Measurements from ENCODE around the gene FCHSD1. TPM values are rescaled to one million over a fixed set of nuclear protein-coding genes. Genes with fewer than 3 reads are reported as not detected.
A peak's percentile ranks its signal among the peaks of the same experiment; 100 is the strongest.

Gene FCHSD1
- total RNA-seq, result 100 to 1,000 TPM in 1 of 4 donors, 10 to 100 TPM in 3; 19.8 to 116 (median 45.7) TPM

DNA sequence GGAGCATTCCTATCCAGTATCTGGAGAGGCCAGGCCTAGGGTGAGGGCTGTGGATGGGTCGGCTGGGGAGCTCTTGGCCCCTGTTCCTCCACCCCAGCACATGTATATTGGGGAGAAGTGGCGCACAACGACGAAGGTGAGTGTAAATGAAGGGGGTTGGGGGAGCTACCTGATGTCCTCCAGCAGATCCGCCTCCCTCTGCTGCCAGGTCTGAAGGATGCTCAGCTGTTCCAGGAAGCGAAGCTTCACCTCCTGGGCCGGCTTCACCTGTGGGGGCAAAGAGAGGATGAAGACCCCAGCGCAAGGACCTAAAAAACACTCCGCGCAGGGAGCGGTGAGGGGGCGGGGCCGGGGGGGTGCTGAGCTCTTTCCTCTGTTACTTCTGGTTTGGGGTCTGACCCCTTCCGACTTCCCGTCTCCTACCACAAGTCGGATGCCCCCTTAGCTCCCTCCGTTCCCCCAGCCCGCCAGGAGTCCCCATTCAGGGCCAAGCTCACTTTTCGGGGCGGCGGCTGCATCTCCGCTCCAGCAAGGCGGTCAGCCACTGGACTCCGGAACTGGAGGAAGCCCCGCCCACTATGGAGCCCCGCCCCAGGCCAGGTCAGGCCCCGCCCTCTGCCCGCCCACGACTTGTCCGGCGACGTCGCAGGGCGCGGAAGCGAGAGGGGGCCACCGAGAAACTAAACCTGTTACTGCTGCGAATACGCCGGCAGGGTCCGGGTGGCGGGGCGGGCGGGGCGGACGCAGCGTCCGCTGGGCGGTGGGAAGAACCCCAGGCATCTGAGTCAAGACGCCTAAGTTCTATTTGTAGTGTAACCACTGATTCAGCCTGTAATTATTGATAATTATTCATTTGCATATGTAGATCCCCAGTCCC is at the start of gene FCHSD1:
FCHSD1 (minus strand) TSS at position 568 of the 877 bp plus-strand sequence; CDS start at position 518, 50 bp downstream.
- Histone ChIP-seq H3K4me1 (peaks cover 0 to 14% (median 3%) of the 10 kb centered on the region in 4 donors), H3K4me3 (peak within 1 kb of the TSS; percentile 46 to 72 (median 65)), H3K36me3 (peaks cover 0 to 10% (median 0%) of the 10 kb centered on the region in 3 donors), H3K9me3 (no peaks in the 10 kb centered on the region), H3K27me3 (no peaks in the 10 kb centered on the region), H3K27ac (peak within 1 kb of the TSS; percentile 40 to 80 (median 70))
- peak; percentile 94 to 96 (median 96) for DNase-seq
- TF ChIP-seq POLR2A (IDR thresholded peaks at IDR 0.05), result peak; percentile 35 to 51
- TF ChIP-seq, protein P1, sequence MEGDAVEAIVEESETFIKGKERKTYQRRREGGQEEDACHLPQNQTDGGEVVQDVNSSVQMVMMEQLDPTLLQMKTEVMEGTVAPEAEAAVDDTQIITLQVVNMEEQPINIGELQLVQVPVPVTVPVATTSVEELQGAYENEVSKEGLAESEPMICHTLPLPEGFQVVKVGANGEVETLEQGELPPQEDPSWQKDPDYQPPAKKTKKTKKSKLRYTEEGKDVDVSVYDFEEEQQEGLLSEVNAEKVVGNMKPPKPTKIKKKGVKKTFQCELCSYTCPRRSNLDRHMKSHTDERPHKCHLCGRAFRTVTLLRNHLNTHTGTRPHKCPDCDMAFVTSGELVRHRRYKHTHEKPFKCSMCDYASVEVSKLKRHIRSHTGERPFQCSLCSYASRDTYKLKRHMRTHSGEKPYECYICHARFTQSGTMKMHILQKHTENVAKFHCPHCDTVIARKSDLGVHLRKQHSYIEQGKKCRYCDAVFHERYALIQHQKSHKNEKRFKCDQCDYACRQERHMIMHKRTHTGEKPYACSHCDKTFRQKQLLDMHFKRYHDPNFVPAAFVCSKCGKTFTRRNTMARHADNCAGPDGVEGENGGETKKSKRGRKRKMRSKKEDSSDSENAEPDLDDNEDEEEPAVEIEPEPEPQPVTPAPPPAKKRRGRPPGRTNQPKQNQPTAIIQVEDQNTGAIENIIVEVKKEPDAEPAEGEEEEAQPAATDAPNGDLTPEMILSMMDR (IDR thresholded peaks at IDR 0.05), result peak in 2 of 6 experiments; percentile 14 to 22

DNA sequence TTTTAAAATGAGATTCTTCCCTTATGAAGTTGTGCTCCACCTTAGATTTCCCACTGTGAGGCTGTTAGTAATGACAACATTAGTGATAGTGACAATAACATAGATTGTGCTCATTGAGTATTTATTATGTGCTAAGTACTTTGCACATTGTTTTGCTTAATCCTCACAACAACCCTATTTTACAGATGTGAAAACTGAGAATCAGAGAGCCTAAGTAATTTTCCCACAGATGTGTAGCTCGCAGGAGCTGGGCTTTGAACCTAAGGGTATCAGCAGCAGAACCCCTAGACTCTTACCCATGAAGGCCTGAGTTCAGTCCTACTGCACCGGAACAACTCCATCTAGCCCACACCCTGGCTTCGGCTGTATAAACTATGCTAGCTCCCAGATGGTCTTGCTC is 46.4 kb upstream of the FCHSD1 start:
- H3K27ac ChIP-seq, result no peak overlapping the region
- H3K4me1 ChIP-seq, result peaks cover 0 to 12% (median 7%) of the 10 kb centered on the region in 4 donors
- no peak overlapping the region for H3K4me3 ChIP-seq
- H3K36me3 ChIP-seq, result no peaks in the 10 kb centered on the region
- H3K27me3 ChIP-seq, result no peaks in the 10 kb centered on the region
- no peak for TF ChIP-seq POLR2A (IDR thresholded peaks at IDR 0.05)
- TF ChIP-seq, protein P1 (IDR thresholded peaks at IDR 0.05), result no peak
- no peaks in the 10 kb centered on the region for H3K9me3 ChIP-seq
- DNase-seq, result no peak

DNA sequence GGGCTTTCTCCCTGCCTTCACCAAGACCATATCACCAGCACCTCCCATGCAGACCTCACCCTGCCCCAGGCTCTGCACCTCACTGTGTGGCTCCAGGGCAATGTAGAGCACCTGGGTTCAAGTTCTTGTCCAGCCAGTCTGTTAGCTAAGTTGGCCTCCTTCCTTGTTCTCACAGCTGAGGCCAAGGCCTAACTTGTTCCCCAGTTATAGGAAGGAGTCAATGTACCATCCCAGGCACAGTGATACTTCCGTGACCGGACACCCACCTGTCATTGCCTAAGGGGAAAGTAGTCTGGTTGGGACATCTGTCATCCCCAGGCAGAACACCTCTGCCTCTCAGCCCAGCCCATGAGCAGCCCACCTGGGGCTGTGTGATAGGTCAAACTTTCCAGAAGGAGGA is 45.2 kb upstream of the FCHSD1 start:
- Histone ChIP-seq H3K9me3 (no peaks in the 10 kb centered on the region), H3K27me3 (no peaks in the 10 kb centered on the region), H3K36me3 (no peaks in the 10 kb centered on the region), H3K27ac (no peak overlapping the region), H3K4me3 (no peak overlapping the region), H3K4me1 (peaks cover 0 to 9% (median 4%) of the 10 kb centered on the region in 4 donors)
- TF ChIP-seq POLR2A (IDR thresholded peaks at IDR 0.05), result no peak
- TF ChIP-seq, protein P1 (IDR thresholded peaks at IDR 0.05), result no peak
- DNase-seq, result no peak

DNA sequence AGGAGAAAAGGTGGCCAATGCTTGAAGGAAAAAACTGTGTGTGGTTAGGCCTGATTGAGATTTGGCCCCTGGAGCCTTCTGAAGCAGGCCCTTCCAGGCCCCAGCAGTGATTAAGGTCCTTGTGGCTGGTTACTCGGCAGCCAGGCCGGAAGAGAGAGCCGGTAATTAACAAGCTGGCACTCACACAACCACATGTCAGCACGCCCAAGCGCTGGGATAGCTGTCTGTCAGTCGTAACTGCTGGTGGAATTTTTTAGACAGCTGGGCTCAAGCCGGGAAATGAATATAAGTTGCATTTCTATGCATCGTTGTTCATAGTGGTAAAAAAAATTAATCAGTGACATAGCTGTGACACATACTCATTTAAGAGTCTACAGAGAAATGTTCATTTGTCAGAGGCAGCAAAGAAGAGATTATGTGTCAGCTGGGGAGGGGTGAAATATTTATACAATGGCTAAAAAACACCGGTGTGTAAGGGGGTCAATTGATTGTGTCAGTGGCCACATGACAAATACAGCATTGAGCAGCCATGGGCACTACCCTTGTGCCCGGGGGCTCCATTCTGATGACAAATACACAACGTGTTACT is 44.5 kb upstream of the FCHSD1 start:
- Histone ChIP-seq H3K4me3 (no peak overlapping the region), H3K9me3 (no peaks in the 10 kb centered on the region), H3K36me3 (no peaks in the 10 kb centered on the region), H3K27me3 (no peaks in the 10 kb centered on the region), H3K4me1 (peaks cover 0 to 9% (median 4%) of the 10 kb centered on the region in 4 donors), H3K27ac (no peak overlapping the region)
- TF ChIP-seq, protein P1 (IDR thresholded peaks at IDR 0.05), result no peak
- no peak for TF ChIP-seq POLR2A (IDR thresholded peaks at IDR 0.05)
- DNase-seq, result no peak

DNA sequence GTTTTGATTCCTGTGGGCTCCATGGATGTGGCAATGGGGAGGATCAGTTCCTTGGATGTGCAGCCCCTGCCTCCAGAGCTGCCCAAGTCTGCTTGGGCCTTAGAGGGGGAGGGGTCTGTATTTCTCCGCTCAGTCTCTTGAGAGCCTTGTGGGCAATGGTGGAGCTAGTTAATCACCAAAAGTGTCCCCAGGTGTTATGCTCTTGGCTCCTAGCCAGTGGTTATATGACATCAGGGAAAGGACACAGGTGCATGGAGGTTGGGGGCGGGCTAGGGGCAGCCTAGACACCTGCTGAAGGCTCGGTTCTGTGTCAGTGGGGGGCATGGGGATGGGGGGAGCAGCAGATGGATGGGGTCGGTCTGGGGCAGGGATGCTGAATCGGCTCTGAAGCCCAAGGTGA is 43.3 kb upstream of the FCHSD1 start:
- Histone ChIP-seq H3K4me1 (peaks cover 0 to 9% (median 4%) of the 10 kb centered on the region in 4 donors), H3K9me3 (no peaks in the 10 kb centered on the region), H3K27me3 (no peaks in the 10 kb centered on the region), H3K27ac (no peak overlapping the region), H3K36me3 (no peaks in the 10 kb centered on the region), H3K4me3 (no peak overlapping the region)
- no peak for DNase-seq
- TF ChIP-seq POLR2A (IDR thresholded peaks at IDR 0.05), result no peak
- TF ChIP-seq, protein P1 (IDR thresholded peaks at IDR 0.05), result no peak
